Kidney (tissue), 14 donors: ENCODE data around the gene SALL1. TPM values are rescaled to one million over a fixed set of nuclear protein-coding genes. Genes with fewer than 3 reads are reported as not detected.

Source experiments
- DNase-seq, 5 donors: peaks; one replicate each; pipeline ENCODE4 v3.0.0-alpha.2; 2013 to 2020
- FAIRE-seq: peaks from 2 replicates; lab custom pipeline; 2012; peaks lifted over from hg19 to GRCh38; lab: Jason Lieb, UNC
- H3K27ac ChIP-seq, 2 donors: one replicate each; pipeline ENCODE4 v1.7.0; 2013; ENCODE audit warnings: low read depth in 2 of 2, low read length in 2 of 2, inconsistent platforms in 1 of 2
- H3K27me3 ChIP-seq: one replicate; pipeline ENCODE4 v1.7.1; 2013; ENCODE audit warnings: low read length, inconsistent platforms; ENCODE audit not compliant: control insufficient read depth, insufficient read depth
- H3K36me3 ChIP-seq, 3 donors: one replicate each; pipeline versions ENCODE4 v1.7.0 to v1.7.1; 2013; ENCODE audit warnings: low read length in 3 of 3, control low read depth in 1 of 3, inconsistent platforms in 1 of 3; ENCODE audit not compliant: insufficient read depth in 3 of 3, control insufficient read depth in 2 of 3
- H3K4me1 ChIP-seq, 3 donors: one replicate each; pipeline versions ENCODE4 v1.7.0 to v1.7.1; 2013; ENCODE audit warnings: low read length in 3 of 3, inconsistent platforms in 1 of 3, low read depth in 1 of 3; ENCODE audit not compliant: control insufficient read depth in 2 of 3, insufficient read depth in 2 of 3
- H3K4me3 ChIP-seq, 3 donors: one replicate each; pipeline versions ENCODE4 v1.7.0 to v1.8.1; 2013; ENCODE audit warnings: low read length in 3 of 3, control low read depth in 1 of 3, inconsistent platforms in 1 of 3
- H3K9ac ChIP-seq, 3 donors: one replicate each; pipeline versions ENCODE4 v1.7.0 to v1.7.1; 2013; ENCODE audit warnings: low read length in 3 of 3, control low read depth in 1 of 3, inconsistent platforms in 1 of 3
- H3K9me3 ChIP-seq, 3 donors: one replicate each; pipeline versions ENCODE4 v1.7.0 to v1.7.1; 2013; ENCODE audit warnings: low read length in 3 of 3, control low read depth in 1 of 3, inconsistent platforms in 1 of 3; ENCODE audit not compliant: control insufficient read depth in 2 of 3, insufficient read depth in 1 of 3
- intact Hi-C: fragments of 100-400 bp; cut with DNase I; formaldehyde crosslinking; loops from one replicate; pipeline ENCODE4 v1.11.1; 2022
- polyA plus RNA-seq: library from polyadenylated mRNA; stranded (reverse); fragments of 350-450 nt; fragmentation: Illumina TruSeq; extraction: RNeasy Lipid Tissue Mini Kit (QIAGEN cat#74804); gene quantifications from one replicate; pipeline ENCODE4 v1.2.3, GENCODE V29; 2014; ENCODE audit warnings: low read depth, low replicate concordance; ENCODE audit not compliant: insufficient read depth
- total RNA-seq: library from RNA; stranded (reverse); fragmentation: NEBNext Ultra II Directional; extraction: Animal tissue kit (Norgen Biotek cat#: 25700); gene quantifications from one replicate; pipeline ENCODE4 v1.2.1, GENCODE V29; 2021
- TF ChIP-seq, protein P1 (sequence below): IDR thresholded peaks from 3 replicates; pipeline ENCODE4 v1.5.1; 2012; ENCODE audit warnings: mild to moderate bottlenecking, moderate library complexity, borderline replicate concordance; ENCODE audit not compliant: insufficient read depth; ENCODE audit errors: extremely low read depth
- donor health status: control.
- donor health status: control.
- donor health status: control.
- donor health status: control.
- donor health status: control.
- donor health status: DM: yes; HTN: yes; CAD: no.
- donor health status: Normal renal cell carcinoma (clear cell type).

Gene SALL1
- total and polyA plus RNA-seq, 2 donors from 2014 or later = 15.3 to 75.3 TPM

DNA sequence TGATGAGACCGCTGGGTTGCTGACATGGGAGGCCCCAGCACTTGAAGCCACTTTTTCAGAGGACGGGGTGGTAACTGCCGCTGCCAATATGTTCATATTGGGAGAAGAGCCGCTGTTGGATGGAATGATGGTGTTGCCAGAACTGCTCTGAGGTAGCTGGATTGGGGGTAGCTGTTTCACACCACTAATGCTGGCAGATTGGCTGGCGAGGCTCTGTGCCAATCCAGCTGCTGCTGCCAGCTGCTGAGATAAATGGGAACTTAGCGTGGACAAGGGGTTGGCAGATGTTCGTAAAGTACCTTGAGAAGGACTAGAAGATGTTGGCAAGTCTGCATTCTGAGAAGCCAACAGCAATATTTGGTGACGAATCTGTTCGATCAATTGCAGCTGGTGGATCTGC, 10.0 kb downstream of the SALL1 start:
- no peaks in the 10 kb centered on the region for H3K9me3 ChIP-seq
- intact Hi-C loops = no loop called here
- TF ChIP-seq, protein P1, sequence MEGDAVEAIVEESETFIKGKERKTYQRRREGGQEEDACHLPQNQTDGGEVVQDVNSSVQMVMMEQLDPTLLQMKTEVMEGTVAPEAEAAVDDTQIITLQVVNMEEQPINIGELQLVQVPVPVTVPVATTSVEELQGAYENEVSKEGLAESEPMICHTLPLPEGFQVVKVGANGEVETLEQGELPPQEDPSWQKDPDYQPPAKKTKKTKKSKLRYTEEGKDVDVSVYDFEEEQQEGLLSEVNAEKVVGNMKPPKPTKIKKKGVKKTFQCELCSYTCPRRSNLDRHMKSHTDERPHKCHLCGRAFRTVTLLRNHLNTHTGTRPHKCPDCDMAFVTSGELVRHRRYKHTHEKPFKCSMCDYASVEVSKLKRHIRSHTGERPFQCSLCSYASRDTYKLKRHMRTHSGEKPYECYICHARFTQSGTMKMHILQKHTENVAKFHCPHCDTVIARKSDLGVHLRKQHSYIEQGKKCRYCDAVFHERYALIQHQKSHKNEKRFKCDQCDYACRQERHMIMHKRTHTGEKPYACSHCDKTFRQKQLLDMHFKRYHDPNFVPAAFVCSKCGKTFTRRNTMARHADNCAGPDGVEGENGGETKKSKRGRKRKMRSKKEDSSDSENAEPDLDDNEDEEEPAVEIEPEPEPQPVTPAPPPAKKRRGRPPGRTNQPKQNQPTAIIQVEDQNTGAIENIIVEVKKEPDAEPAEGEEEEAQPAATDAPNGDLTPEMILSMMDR = no peak
- H3K9ac ChIP-seq = peak overlapping the region in 1 of 3 donors; percentile 23
- H3K4me1 ChIP-seq = peaks cover 11 to 18% (median 11%) of the 10 kb centered on the region in 3 donors
- H3K27me3 ChIP-seq = no peaks in the 10 kb centered on the region
- DNase-seq = no peak
- H3K4me3 ChIP-seq = no peak overlapping the region
- H3K36me3 ChIP-seq = peaks cover 18 to 31% (median 19%) of the 10 kb centered on the region in 3 donors
- FAIRE-seq = no peak
- H3K27ac ChIP-seq = peak overlapping the region in 1 of 2 donors; percentile 8

DNA sequence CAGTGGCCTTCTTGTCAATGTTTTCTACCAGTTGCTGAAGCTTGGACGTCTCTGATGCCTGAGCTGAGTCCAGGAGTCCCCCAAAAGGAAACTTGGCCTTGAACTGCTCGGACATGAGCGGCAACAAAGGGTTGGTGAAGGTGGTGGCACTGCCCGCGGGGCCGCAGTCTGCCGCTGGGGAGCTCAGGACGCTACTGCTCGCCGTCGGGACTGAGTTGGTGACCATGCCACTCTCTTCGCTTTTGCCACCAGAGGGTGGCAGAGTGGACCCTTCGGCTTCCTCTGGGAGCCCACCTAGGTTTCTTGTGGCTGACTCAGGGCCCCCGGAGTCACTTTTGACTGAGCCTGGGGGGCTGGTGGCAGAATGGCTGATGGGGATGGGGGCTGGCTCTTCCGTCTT, 11.0 kb downstream of the SALL1 start:
- H3K9ac ChIP-seq = no peak overlapping the region
- no peaks in the 10 kb centered on the region for H3K9me3 ChIP-seq
- DNase-seq = no peak
- peak overlapping the region in 1 of 2 donors; percentile 13 for H3K27ac ChIP-seq
- intact Hi-C loops = no loop called here
- FAIRE-seq = no peak
- H3K4me1 ChIP-seq = peaks cover 11 to 18% (median 12%) of the 10 kb centered on the region in 3 donors
- H3K27me3 ChIP-seq = no peaks in the 10 kb centered on the region
- H3K4me3 ChIP-seq = no peak overlapping the region
- TF ChIP-seq, protein P1 = no peak
- H3K36me3 ChIP-seq = peaks cover 18 to 31% (median 21%) of the 10 kb centered on the region in 3 donors

DNA sequence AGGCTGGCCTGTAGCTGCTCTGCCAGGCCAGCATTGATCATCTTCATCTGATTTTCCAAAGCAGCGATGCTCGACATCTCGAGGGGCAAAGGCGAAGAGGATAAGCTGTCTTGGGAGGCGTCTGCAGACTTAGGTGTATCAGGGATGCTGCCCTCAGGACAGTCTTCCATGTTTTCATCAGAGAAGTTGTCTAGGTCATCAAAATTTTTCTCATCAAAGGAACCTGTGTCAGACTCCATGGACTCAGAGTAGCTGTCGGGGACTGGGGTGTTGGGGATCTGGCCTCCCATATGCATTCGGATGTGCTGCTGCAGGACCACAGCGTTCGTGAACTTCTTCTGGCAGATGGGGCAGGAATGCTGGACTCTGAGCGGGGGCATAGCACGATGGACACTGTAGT, 11.5 kb downstream of the SALL1 start:
- Histone ChIP-seq H3K36me3 (peaks cover 18 to 31% (median 21%) of the 10 kb centered on the region in 3 donors), H3K27ac (no peak overlapping the region), H3K27me3 (no peaks in the 10 kb centered on the region), H3K9ac (no peak overlapping the region), H3K9me3 (no peaks in the 10 kb centered on the region), H3K4me1 (peaks cover 12 to 18% (median 12%) of the 10 kb centered on the region in 3 donors), H3K4me3 (no peak overlapping the region)
- intact Hi-C loops = no loop called here
- no peak for FAIRE-seq
- no peak for DNase-seq
- TF ChIP-seq, protein P1 = no peak

DNA sequence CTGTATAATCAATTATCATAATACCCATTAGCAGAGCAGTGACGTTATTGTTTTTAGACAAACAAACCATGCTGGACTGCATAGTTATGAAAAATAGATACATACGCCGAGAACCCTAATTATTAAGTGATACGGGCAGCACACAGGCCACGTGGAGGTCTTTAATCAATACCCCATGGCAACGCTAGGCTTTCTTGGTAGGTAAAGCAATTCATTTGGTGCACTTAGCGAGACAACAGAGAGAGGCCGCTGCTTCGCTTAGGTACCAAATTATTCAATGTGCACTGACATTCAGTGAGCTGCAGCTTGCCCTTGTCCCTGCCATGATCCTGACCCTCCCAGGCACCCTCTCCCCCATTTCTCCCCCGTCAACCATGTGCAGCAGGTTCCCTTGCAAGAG, 12.9 kb downstream of the SALL1 start:
- Histone ChIP-seq H3K27me3 (no peaks in the 10 kb centered on the region), H3K27ac (peak overlapping the region in 1 of 2 donors; percentile 74), H3K36me3 (peaks cover 18 to 31% (median 21%) of the 10 kb centered on the region in 3 donors), H3K9me3 (no peaks in the 10 kb centered on the region), H3K4me1 (peaks cover 12 to 17% (median 14%) of the 10 kb centered on the region in 3 donors), H3K9ac (no peak overlapping the region), H3K4me3 (peak overlapping the region in 1 of 3 donors; percentile 39)
- intact Hi-C loops = no loop called here
- DNase-seq (no peak), FAIRE-seq (no peak)
- TF ChIP-seq, protein P1 = no peak
